Measurements from ENCODE around the gene INKA1. TPM values are rescaled to one million over a fixed set of nuclear protein-coding genes. Genes with fewer than 3 reads are reported as not detected.

The INKA1 gene
- total and polyA plus RNA-seq, 9 of the 15 experiments (the other 6 are each of a cell fraction or from before 2014, with no cell fraction given) = 0.55 to 13.9 (median 6.7) TPM

DNA sequence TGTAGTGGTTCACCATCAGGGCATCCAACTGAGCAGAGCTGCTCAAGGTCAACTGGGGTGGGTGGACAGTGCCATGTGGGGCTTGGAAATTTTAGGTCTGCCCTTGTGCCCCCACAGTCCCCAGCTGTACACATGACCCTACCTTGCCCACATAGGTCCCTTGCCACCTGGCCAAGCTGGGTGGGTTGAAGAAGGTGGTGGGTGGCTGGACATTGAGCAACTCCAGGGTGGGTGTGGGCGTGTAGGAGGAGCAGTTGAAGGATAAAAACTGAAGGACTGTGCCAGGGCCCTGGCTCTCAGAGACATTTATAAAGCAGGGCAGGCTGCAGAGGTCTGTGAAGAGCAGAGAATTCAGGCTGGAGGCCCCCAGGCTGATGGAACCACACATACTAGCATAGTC, 4.0 kb upstream of the INKA1 start (continued):
- TF ChIP-seq, protein P1, sequence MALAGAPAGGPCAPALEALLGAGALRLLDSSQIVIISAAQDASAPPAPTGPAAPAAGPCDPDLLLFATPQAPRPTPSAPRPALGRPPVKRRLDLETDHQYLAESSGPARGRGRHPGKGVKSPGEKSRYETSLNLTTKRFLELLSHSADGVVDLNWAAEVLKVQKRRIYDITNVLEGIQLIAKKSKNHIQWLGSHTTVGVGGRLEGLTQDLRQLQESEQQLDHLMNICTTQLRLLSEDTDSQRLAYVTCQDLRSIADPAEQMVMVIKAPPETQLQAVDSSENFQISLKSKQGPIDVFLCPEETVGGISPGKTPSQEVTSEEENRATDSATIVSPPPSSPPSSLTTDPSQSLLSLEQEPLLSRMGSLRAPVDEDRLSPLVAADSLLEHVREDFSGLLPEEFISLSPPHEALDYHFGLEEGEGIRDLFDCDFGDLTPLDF (CRISPR knock-in tag; IDR thresholded peaks at IDR 0.05) = no peak
- TF ChIP-seq CTBP1 (IDR thresholded peaks at IDR 0.05; ENCODE audit: borderline replicate concordance) (no peak), ATF6 (CRISPR knock-in tag; IDR thresholded peaks at IDR 0.05) (no peak), THRB (CRISPR knock-in tag; conservative IDR thresholded peaks at IDR 0.05) (no peak)

GRCh38 chr3:49799761-49800160, 3.3 kb upstream of the INKA1 start, which contains the start of gene CDHR4:
TSS of gene CDHR4 (minus strand) at chr3:49799873. CDS start at chr3:49799812, 61 bp downstream.
- FAIRE-seq = no peak
- in situ Hi-C loops (cut with MboI) = no loop called here
- DNase-seq (ENCODE audit: extremely low read depth in 1 of 4, low spot score in 3 of 4) = peak in 1 of 4 experiments; percentile 35
- CTCF ChIA-PET (ENCODE audit: low intra/inter-chr PET ratio) = no interaction called here
- Histone ChIP-seq H3K27me3 (ENCODE audit: control insufficient read depth in 2 of 2, insufficient read depth in 2 of 2, low read length in 2 of 2) (no peaks in the 10 kb centered on the region), H3K36me3 (ENCODE audit: control insufficient read depth, insufficient read depth, low read length) (peaks cover 5% of the 10 kb centered on the region; the same call in 1 of the 3 replicates), H3K4me3 (no peak within 1 kb of the TSS), H4K20me1 (replicated peaks; ENCODE audit: control insufficient read depth, insufficient read depth, low read length) (no peaks in the 10 kb centered on the region), H3K4me1 (replicated peaks in 1 of 2; ENCODE audit: control insufficient read depth in 2 of 2, insufficient read depth in 2 of 2, low read length in 2 of 2) (peaks cover 13 to 33% of the 10 kb centered on the region in 2 experiments; a peak in 3 of 5 replicates), H3K9ac (ENCODE audit: insufficient read depth in 1 of 2, low read depth in 2 of 2, low read length in 2 of 2) (peak within 1 kb of the TSS in 1 of 2 experiments; percentile 55; a peak in 1 of 4 replicates), H3K79me2 (ENCODE audit: control insufficient read depth, insufficient read depth, low read length) (peaks cover 15% of the 10 kb centered on the region), H2AFZ (ENCODE audit: low read depth, low read length) (peak within 1 kb of the TSS; percentile 32; the same call in 1 of the 2 replicates), H3K9me1 (ENCODE audit: control insufficient read depth, insufficient read depth, low read length) (peaks cover 4% of the 10 kb centered on the region), H3K9me3 (replicated peaks; ENCODE audit: control insufficient read depth, insufficient read depth, low read depth, low read length) (no peaks in the 10 kb centered on the region), H3K4me2 (ENCODE audit: insufficient read depth, low read length) (no peak within 1 kb of the TSS; the same call in 1 of the 2 replicates), H3K27ac (ENCODE audit: extremely low read depth, low read depth, low read length) (no peak within 1 kb of the TSS)
- intact Hi-C loops (cut with micrococcal nuclease) = no loop called here
- POLR2A ChIA-PET = no interaction called here
- no peak for ATAC-seq
- no TSS peak for BruUV-seq (replicated peaks)
- TF ChIP-seq NFIC (IDR thresholded peaks at IDR 0.05) = peak; percentile 48; the same call in 1 of the 2 replicates
- TF ChIP-seq WHSC1 (IDR thresholded peaks at IDR 0.05; ENCODE audit: low read length) = no peak
- TF ChIP-seq, protein P2, sequence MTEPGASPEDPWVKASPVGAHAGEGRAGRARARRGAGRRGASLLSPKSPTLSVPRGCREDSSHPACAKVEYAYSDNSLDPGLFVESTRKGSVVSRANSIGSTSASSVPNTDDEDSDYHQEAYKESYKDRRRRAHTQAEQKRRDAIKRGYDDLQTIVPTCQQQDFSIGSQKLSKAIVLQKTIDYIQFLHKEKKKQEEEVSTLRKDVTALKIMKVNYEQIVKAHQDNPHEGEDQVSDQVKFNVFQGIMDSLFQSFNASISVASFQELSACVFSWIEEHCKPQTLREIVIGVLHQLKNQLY (CRISPR knock-in tag; conservative IDR thresholded peaks at IDR 0.05) = no peak
- TF ChIP-seq, protein P3, sequence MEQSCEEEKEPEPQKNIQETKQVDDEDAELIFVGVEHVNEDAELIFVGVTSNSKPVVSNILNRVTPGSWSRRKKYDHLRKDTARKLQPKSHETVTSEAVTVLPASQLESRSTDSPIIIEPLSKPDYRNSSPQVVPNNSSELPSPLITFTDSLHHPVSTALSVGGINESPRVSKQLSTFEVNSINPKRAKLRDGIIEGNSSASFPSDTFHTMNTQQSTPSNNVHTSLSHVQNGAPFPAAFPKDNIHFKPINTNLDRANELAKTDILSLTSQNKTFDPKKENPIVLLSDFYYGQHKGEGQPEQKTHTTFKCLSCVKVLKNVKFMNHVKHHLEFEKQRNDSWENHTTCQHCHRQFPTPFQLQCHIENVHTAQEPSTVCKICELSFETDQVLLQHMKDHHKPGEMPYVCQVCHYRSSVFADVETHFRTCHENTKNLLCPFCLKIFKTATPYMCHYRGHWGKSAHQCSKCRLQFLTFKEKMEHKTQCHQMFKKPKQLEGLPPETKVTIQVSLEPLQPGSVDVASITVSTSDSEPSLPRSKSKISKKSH (CRISPR knock-in tag; IDR thresholded peaks at IDR 0.05) = no peak
- TF ChIP-seq NFATC3 (IDR thresholded peaks at IDR 0.05) = no peak
- TF ChIP-seq BRF1 (IDR thresholded peaks at IDR 0.05; ENCODE audit: borderline replicate concordance, extremely low read depth, insufficient read length) = no peak
- TF ChIP-seq MTA1 (IDR thresholded peaks at IDR 0.05; ENCODE audit: borderline replicate concordance) = no peak
- WGBS (ENCODE audit: insufficient coverage, low coverage, missing lambda C conversion rate) = 13% methylated on average over 4 of the region's 4 CpGs

Data from K562 (cell line).